HG03039 (cell line): ENCODE data around the gene COL4A2.
A peak's percentile ranks its signal among the peaks of the same experiment; 100 is the strongest.

Source experiments
- ATAC-seq: cut with Tn5 transposase; IDR thresholded peaks from one replicate; pipeline ENCODE4 v1.9.1; 2021; ENCODE audit warnings: mild to moderate bottlenecking, moderate library complexity; ENCODE audit not compliant: unreplicated experiment

COL4A2 gene

GRCh38 chr13:110503037-110503901, 196.2 kb downstream of the COL4A2 start:
- ATAC-seq: no peak

- no peak for ATAC-seq
These were observed 197.0 kb downstream of the COL4A2 start for GRCh38 chr13:110503979-110504499.

GRCh38 chr13:110505594-110505993, 198.5 kb downstream of the COL4A2 start:
- no peak for ATAC-seq

- no peak for ATAC-seq
These were observed 199.3 kb downstream of the COL4A2 start for GRCh38 chr13:110506396-110506795.

- no peak for ATAC-seq
These were observed 199.9 kb downstream of the COL4A2 start for GRCh38 chr13:110506859-110507566.

GRCh38 chr13:110507678-110508381, 200.7 kb downstream of the COL4A2 start:
- ATAC-seq: no peak

- ATAC-seq: no peak
These were observed 202.4 kb downstream of the COL4A2 start for GRCh38 chr13:110509478-110509926.

GRCh38 chr13:110509971-110510786, 203.1 kb downstream of the COL4A2 start:
- ATAC-seq: peak; percentile 54

- ATAC-seq: no peak
These were observed 204.6 kb downstream of the COL4A2 start for GRCh38 chr13:110511509-110512181.

- no peak for ATAC-seq
These were observed 205.2 kb downstream of the COL4A2 start for GRCh38 chr13:110512198-110512740.

- no peak for ATAC-seq
These were observed 209.4 kb downstream of the COL4A2 start for GRCh38 chr13:110516500-110516899.

- ATAC-seq: no peak
These were observed 210.6 kb downstream of the COL4A2 start for GRCh38 chr13:110517505-110518225.

- ATAC-seq: no peak
These were observed 211.1 kb downstream of the COL4A2 start for GRCh38 chr13:110518226-110518525.

- no peak for ATAC-seq
These were observed 211.5 kb downstream of the COL4A2 start for GRCh38 chr13:110518571-110518970.

GRCh38 chr13:110519046-110519445, 212.0 kb downstream of the COL4A2 start:
- no peak for ATAC-seq

- ATAC-seq: no peak
These were observed 212.4 kb downstream of the COL4A2 start for GRCh38 chr13:110519506-110519905.

GRCh38 chr13:110520431-110521295, 213.6 kb downstream of the COL4A2 start:
- ATAC-seq: no peak

- no peak for ATAC-seq
These were observed 214.2 kb downstream of the COL4A2 start for GRCh38 chr13:110521296-110521680.
